HAP-1 (cell line): ENCODE data around the gene DOCK3.
"Not testable (repeated sequence)": the region's sequence is repeated elsewhere in the genome, so short reads cannot be mapped to it uniquely, and the experiment has no call there.

ENCODE experiments used
- DNase-seq, 2 experiments: peaks; one replicate each; pipeline ENCODE4 v3.0.0-alpha.2; 2016 to 2020; ENCODE audit warnings: low spot score in 2 of 2
- H3K27me3 ChIP-seq: fragments of 250-450 bp; sonication (Bioruptor Pico); 2 replicates; pipeline ENCODE4 v1.5.1; 2020; ENCODE audit warnings: low read depth, mild to moderate bottlenecking, moderate library complexity
- H3K36me3 ChIP-seq: fragments of 250-450 bp; sonication (Bioruptor Pico); replicated peaks from 2 replicates; pipeline ENCODE4 v1.5.1; 2020; ENCODE audit warnings: mild to moderate bottlenecking
- H3K4me1 ChIP-seq: fragments of 250-450 bp; sonication (Bioruptor Pico); 2 replicates; pipeline ENCODE4 v1.5.1; 2020; ENCODE audit warnings: mild to moderate bottlenecking
- H3K4me3 ChIP-seq: fragments of 250-450 bp; sonication (Bioruptor Pico); 2 replicates; pipeline ENCODE4 v1.5.1; 2020; ENCODE audit warnings: mild to moderate bottlenecking, moderate library complexity
- H3K9me3 ChIP-seq: fragments of 250-450 bp; sonication (Bioruptor Pico); 2 replicates; pipeline ENCODE4 v1.5.1; 2020; ENCODE audit warnings: mild to moderate bottlenecking, moderate library complexity
- in situ Hi-C: fragments of 300-500 bp; cut with MboI; formaldehyde crosslinking; loops from 3 replicates; pipeline ENCODE4 v1.14.3; 2020; ENCODE audit warnings: low sequenced_read_pairs, inconsistent platforms, mixed read lengths

Gene DOCK3

DNA sequence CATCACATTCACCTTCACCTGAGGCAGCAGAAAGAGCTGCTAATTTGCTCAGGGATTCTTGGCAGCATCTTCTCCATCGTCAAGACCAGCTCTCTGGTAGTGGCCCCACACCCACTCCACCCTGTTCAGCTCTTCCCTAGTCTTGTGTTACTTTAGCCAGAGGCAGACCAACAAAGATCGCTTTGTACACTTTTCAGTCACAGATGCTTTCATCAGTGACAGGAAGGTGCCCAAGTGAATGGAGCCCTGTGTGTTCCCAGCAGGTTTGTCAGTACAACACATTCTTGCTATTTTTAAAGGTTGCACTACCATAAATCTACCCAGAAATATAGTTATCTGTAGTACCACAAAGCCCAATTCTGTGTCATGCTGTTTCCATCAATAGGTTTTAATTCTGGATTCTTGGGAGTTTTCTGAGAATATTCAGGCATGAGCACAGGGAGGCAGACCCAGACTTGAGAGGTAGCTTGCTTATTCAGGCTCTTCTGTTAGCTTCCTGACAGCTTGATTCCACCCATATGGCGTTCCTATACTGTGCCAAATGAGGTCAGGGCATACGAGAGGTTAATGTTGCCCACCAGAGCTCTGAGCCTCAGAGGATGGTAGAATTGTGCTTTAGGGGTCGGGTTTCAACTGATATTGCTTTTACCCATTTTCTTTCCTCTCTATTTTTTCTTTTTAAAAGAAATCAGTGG lies 600.5 kb downstream of the DOCK3 start:
- no peaks in the 10 kb centered on the region for H3K9me3 ChIP-seq
- H3K36me3 ChIP-seq, result no peaks in the 10 kb centered on the region
- no peak overlapping the region for H3K4me3 ChIP-seq
- no peaks in the 10 kb centered on the region for H3K27me3 ChIP-seq
- in situ Hi-C loops, result no loop called here
- H3K4me1 ChIP-seq, result no peaks in the 10 kb centered on the region
- no peak for DNase-seq

DNA sequence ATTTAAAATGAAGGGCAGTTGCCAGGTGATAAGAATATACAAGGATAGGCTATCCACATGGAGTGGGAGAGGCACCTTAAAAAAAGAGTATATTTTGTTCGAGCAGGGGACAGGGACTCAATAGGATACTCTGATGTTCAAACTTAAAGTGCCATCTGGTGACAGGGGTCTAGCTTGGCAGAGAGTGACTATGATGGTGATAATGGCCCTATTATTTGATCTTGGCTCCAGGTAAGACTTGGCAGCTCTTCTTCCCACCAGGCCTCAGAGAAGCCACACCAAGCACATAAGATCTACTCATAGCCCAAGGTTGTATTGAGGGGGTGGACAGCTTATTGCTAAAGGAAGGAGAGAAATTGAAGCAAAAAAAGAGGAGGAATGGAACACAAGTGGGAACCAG lies 601.3 kb downstream of the DOCK3 start:
- H3K27me3 ChIP-seq, result no peaks in the 10 kb centered on the region
- in situ Hi-C loops, result no loop called here
- no peak overlapping the region for H3K4me3 ChIP-seq

DNA sequence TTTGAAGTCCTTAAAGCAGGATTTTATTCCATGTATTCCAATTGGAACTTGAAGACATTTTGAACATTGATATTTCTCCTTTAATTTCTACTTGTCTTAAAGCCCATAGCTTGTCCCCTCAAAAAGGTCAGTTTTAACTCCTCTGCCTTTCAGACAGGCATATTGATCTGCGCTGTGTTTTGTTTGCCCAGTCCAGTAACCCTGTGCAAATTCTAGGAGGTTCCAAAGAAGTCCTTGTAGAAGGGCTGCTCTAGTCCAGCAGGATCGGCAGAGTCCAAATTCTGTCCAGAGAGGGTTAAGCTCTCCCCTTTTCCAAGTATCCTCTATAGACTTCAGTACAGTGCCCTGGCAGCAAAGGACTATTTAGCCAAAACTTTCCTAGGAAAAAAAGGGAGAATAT lies 604.7 kb downstream of the DOCK3 start:
- Histone ChIP-seq H3K27me3 (no peaks in the 10 kb centered on the region), H3K4me1 (no peaks in the 10 kb centered on the region), H3K4me3 (no peak overlapping the region), H3K36me3 (no peaks in the 10 kb centered on the region), H3K9me3 (no peaks in the 10 kb centered on the region)
- in situ Hi-C loops, result no loop called here
- no peak for DNase-seq

More for the DNA sequence above, 601.3 kb downstream of the DOCK3 start:
- Histone ChIP-seq H3K36me3 (no peaks in the 10 kb centered on the region), H3K4me1 (no peaks in the 10 kb centered on the region), H3K9me3 (no peaks in the 10 kb centered on the region)
- DNase-seq, result no peak

DNA sequence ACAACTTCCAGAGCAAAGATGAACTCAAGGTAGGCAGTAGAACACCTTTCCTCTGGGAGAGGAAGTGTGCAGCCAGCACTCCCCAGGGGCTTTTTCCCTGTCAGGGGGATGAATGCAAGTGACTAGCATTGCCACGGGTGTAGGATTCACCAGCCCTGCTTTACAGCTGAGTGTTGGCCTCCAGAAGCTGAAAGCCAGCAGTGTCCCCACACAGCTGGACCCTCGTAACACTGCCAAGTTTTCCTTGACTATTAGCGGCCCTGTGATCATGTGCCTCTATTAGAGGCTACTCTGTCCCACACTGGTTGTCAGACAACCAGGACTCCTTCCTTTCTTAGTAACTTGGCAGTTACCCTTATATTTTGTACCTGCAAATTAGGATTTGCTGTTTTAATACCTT lies 605.4 kb downstream of the DOCK3 start:
- H3K4me3 ChIP-seq, result no peak overlapping the region
- H3K27me3 ChIP-seq, result no peaks in the 10 kb centered on the region
- in situ Hi-C loops, result no loop called here
- no peaks in the 10 kb centered on the region for H3K36me3 ChIP-seq
- H3K4me1 ChIP-seq, result no peaks in the 10 kb centered on the region
- no peaks in the 10 kb centered on the region for H3K9me3 ChIP-seq
- no peak for DNase-seq

DNA sequence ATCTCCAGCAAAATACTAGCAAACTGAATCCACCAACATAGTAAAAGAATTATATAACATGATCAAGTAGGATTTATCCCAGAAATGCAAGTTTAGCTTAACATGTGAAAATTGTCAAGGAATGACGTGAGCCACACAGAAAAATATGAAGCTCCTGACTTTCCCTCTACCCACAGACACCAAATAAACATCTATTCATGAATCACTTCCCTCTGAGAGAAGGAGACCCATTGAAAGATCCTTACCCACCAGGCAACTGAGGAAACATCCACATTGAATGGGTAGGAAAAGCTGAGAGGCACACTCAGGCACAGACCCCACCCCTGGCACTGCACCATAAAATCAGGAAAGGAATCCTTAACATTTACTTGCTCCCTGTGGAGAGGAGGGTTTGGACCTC lies 608.2 kb downstream of the DOCK3 start:
- in situ Hi-C loops, result no loop called here
- no peak for DNase-seq
- no peaks in the 10 kb centered on the region for H3K27me3 ChIP-seq
- H3K4me1 ChIP-seq, result no peaks in the 10 kb centered on the region
- no peaks in the 10 kb centered on the region for H3K9me3 ChIP-seq
- no peak overlapping the region for H3K4me3 ChIP-seq
- no peaks in the 10 kb centered on the region for H3K36me3 ChIP-seq

DNA sequence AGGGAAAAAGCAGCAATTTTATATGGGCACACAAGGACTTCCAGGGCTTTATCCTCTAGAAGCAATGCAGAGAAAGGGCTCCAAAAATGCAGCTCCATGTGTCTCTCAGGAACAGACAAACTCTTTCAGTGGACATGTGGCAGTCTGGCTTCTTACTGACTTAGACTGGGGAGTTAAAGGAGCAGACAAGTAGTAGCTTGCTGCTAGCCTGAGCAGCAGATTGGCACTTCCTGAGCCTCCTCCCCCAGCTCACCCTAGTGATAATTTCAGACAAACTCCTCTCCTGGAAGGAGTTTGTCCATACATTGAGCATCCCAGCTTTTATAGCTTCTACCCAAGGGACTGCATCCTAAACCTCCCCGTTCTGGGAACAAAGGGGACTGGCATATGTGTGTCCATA lies 608.7 kb downstream of the DOCK3 start:
- DNase-seq, result no peak
- H3K4me3 ChIP-seq, result no peak overlapping the region
- in situ Hi-C loops, result no loop called here
- no peaks in the 10 kb centered on the region for H3K9me3 ChIP-seq
- no peaks in the 10 kb centered on the region for H3K36me3 ChIP-seq
- H3K27me3 ChIP-seq, result no peaks in the 10 kb centered on the region
- no peaks in the 10 kb centered on the region for H3K4me1 ChIP-seq

DNA sequence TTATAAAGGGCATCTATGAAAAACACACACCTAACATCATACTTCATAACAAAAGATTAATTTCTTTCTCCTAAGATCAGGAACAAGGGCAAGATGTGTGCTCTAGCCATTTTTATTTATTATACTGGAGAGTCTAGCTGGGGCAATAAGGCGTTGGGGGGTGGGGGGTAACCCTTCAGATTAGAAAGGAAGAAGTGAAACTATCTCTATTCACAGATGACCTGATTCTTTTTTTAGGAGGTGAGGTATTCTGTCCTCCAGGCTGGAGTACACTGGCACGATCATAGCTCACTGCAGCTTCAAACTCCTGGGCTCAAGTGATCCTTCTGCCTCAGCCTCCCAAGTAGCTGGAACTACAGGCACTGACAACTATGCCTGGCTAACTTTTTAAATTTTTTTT lies 620.9 kb downstream of the DOCK3 start:
- no peak for DNase-seq
- Histone ChIP-seq H3K9me3 (no peaks in the 10 kb centered on the region; the same call in 1 of the 2 replicates), H3K36me3 (no peaks in the 10 kb centered on the region; the same call in 1 of the 2 replicates)

DNA sequence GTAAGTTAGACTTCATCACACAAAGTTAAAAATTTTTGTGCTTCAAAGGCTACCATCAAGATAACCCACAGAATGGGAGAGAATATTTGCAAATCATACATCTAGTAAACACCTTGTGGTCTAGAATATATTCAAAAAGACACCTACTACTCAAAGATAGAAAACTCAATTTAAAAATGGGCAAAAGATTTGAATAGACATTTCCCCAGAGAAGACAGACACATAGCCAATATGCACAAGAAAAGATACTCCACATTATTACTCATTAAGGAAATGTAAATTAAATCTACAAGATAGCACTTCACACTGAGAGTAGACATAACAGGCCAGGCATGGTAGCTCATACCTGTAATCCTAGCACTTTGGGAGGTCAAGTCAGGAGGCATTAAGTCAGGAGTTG lies 622.6 kb downstream of the DOCK3 start:
- H3K4me1 ChIP-seq, result no peaks in the 10 kb centered on the region
- in situ Hi-C loops, result no loop called here
- DNase-seq, result no peak
- H3K36me3 ChIP-seq, result no peaks in the 10 kb centered on the region; the same call in 1 of the 2 replicates
- no peaks in the 10 kb centered on the region for H3K27me3 ChIP-seq
- no peaks in the 10 kb centered on the region for H3K9me3 ChIP-seq
- no peak overlapping the region for H3K4me3 ChIP-seq

More for the DNA sequence above, 620.9 kb downstream of the DOCK3 start:
- H3K4me1 ChIP-seq, result no peaks in the 10 kb centered on the region
- in situ Hi-C loops, result no loop called here
- H3K27me3 ChIP-seq, result no peaks in the 10 kb centered on the region
- no peak overlapping the region for H3K4me3 ChIP-seq

DNA sequence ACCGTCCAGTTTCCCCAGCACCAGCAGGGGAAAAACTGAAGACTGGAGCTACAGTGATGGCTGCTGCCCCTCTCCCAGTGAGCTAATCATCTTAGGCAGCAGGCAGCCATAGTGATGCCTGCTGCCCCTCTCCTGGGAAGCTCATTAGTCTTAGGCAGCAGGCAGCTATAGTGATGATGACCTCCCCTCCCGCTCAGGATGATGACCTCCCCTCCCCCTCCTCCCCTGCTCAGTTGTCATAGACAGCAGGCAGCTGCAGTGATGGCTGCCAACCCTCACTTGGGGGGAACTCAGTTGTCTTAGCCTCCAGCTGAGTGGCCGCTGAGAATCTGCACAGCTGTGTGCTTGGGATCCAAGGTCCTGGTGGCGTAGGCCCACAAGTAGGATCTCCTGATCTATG lies 629.5 kb downstream of the DOCK3 start:
- H3K4me3 ChIP-seq, result no peak overlapping the region
- no peaks in the 10 kb centered on the region for H3K27me3 ChIP-seq
- H3K4me1 ChIP-seq, result no peaks in the 10 kb centered on the region
- in situ Hi-C loops, result no loop called here
- DNase-seq, result no peak
- H3K9me3 ChIP-seq, result no peaks in the 10 kb centered on the region
- H3K36me3 ChIP-seq, result no peaks in the 10 kb centered on the region

DNA sequence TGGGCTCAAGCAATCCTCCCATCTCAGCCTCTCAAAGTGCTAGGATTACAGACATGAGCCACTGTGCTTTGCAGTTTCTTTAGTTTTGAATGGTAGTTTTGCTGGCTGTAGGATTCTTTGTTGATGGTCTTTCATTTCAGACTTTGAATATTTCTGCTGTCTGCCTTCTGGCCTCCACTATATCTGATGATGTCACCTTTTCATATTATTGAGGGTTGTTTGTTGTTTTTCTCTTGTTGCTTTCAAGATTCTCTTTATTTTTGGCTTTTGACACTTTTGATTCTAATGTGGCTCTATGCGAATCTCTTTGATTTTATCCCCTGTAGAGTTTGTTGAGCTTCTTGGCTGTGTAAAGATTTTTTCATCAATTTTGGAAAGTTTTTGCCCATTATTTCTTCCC lies 631.4 kb downstream of the DOCK3 start:
- no peaks in the 10 kb centered on the region for H3K36me3 ChIP-seq
- in situ Hi-C loops, result no loop called here
- DNase-seq, result no peak
- no peak overlapping the region for H3K4me3 ChIP-seq
- H3K4me1 ChIP-seq, result no peaks in the 10 kb centered on the region
- no peaks in the 10 kb centered on the region for H3K27me3 ChIP-seq
- H3K9me3 ChIP-seq, result no peaks in the 10 kb centered on the region

DNA sequence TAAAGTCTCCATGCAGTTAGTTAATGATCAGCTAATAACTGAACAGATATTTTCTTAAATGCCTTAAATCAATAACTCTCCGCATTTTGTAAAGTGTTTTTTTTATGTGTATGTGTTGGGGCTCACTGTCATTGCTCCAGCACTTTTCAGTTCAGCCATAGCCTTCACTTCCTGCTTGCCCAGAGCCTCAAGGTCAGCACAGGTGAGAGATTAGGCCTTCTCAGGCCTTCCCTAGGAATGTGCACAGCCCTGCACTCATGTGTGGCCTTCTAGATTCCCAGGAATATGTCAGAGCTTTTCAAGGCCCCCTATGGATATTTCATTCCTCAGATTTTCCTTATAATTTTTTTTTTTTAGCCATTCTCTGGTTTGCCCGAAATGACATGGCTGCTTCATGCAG lies 632.7 kb downstream of the DOCK3 start:
- Histone ChIP-seq H3K36me3 (no peaks in the 10 kb centered on the region), H3K27me3 (no peaks in the 10 kb centered on the region), H3K9me3 (no peaks in the 10 kb centered on the region), H3K4me1 (no peaks in the 10 kb centered on the region), H3K4me3 (no peak overlapping the region)
- in situ Hi-C loops, result no loop called here
- DNase-seq, result no peak

DNA sequence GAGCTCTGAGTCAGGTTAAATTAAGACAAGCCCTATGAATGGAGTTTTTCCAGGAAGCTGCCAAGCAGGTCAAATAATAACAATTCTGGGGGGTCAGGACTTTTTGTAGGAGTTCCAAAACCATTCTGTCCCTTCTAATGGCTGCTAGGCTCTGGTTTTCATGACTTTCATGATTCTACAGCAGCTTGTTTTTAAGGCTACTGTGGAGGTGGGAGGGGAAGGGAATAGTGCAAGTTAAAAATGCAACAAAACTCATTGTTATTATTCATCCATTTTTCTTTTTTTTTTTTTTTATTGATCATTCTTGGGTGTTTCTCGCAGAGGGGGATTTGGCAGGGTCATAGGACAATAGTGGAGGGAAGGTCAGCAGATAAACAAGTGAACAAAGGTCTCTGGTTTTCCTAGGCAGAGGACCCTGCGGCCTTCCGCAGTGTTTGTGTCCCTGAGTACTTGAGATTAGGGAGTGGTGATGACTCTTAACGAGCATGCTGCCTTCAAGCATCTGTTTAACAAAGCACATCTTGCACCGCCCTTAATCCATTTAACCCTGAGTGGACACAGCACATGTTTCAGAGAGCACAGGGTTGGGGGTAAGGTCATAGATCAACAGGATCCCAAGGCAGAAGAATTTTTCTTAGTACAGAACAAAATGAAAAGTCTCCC lies 633.3 kb downstream of the DOCK3 start:
- H3K36me3 ChIP-seq, H3K9me3 ChIP-seq, DNase-seq, H3K27me3 ChIP-seq, H3K4me3 ChIP-seq, in situ Hi-C loops, H3K4me1 ChIP-seq: not testable (repeated sequence)

DNA sequence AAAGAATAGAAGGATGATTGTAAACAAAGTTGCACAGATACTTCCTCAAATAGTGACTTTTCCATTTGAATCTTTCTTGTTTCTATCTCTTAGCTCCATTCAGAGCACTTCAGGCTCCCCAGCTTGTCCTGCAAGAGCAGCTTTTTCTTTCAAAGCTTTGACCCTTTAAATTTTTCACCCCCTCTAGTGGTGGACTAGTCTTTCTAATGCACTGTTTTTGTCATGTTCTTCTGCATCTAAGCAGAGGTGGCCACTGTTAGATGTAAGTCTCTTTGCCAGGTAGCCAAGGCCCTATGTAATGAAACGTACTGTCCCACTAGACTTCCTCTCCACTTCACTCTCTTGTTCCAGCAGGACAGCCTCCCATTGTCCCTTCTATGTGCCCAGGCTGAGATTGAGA lies 636.3 kb downstream of the DOCK3 start:
- no peaks in the 10 kb centered on the region for H3K9me3 ChIP-seq
- peaks cover 4% of the 10 kb centered on the region; the same call in 1 of the 2 replicates for H3K4me1 ChIP-seq
- no peaks in the 10 kb centered on the region for H3K27me3 ChIP-seq
- no peaks in the 10 kb centered on the region for H3K36me3 ChIP-seq
- DNase-seq, result peak in 1 of 2 experiments; percentile 14
- no peak overlapping the region for H3K4me3 ChIP-seq
- in situ Hi-C loops, result no loop called here

DNA sequence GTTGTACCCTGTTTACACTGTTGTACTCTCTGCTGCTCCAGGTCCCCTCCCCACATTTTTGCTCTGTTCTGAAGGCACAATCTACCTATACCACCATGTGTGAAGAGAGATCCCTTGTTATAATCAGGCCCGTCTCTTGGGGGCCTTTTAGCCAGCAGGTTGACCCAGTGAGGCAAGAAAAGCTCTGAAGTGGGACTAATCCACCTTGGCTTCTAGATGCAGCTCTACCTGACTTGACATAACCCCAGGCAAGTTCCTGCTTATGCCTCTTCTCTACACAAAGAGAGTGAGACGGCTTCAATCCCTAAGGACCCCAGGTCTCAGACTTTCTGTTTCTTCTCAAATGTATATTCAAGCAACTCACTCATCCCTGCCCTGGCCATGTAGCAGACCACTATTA lies 653.5 kb downstream of the DOCK3 start:
- no peak for DNase-seq
- H3K4me3 ChIP-seq, result no peak overlapping the region
- H3K9me3 ChIP-seq, result no peaks in the 10 kb centered on the region
- no peaks in the 10 kb centered on the region for H3K36me3 ChIP-seq
- in situ Hi-C loops, result no loop called here
- H3K27me3 ChIP-seq, result no peaks in the 10 kb centered on the region
- H3K4me1 ChIP-seq, result no peaks in the 10 kb centered on the region
